Mesodermal cell (in vitro differentiated cells): Measurements from ENCODE around the gene SDF2L1.
"Not testable (repeated sequence)": the region's sequence is repeated elsewhere in the genome, so short reads cannot be mapped to it uniquely, and the experiment has no call there.

ENCODE experiments used
- H3K27ac ChIP-seq: 2 replicates; pipeline ENCODE4 v1.7.0; 2013; ENCODE audit warnings: mild to moderate bottlenecking, low read depth, low read length, moderate library complexity; ENCODE audit not compliant: severe bottlenecking
- H3K36me3 ChIP-seq: 2 replicates; pipeline ENCODE4 v1.7.1; 2013; ENCODE audit warnings: mild to moderate bottlenecking, low read length, moderate library complexity; ENCODE audit not compliant: control insufficient read depth, insufficient read depth
- H3K4me1 ChIP-seq: one replicate; pipeline ENCODE4 v1.7.1; 2013; ENCODE audit warnings: mild to moderate bottlenecking, low read length; ENCODE audit not compliant: insufficient read depth, control insufficient read depth, poor library complexity, severe bottlenecking
- H3K4me3 ChIP-seq: 2 replicates; pipeline ENCODE4 v1.7.0; 2013; ENCODE audit warnings: low read length, control low read depth, mild to moderate bottlenecking; ENCODE audit not compliant: insufficient read depth, poor library complexity, severe bottlenecking; ENCODE audit errors: extremely low read depth
- H3K9me3 ChIP-seq: 2 replicates; pipeline ENCODE4 v1.7.1; 2013; ENCODE audit warnings: mild to moderate bottlenecking, low read length, moderate library complexity; ENCODE audit not compliant: control insufficient read depth
- WGBS, 2 experiments: methylation state at CpG; one replicate each; pipeline ENCODE4 v1.1.5; 2013; ENCODE audit warnings: missing lambda C conversion rate in 2 of 2; ENCODE audit not compliant: insufficient coverage in 2 of 2; 5-methylcytosine and 5-hydroxymethylcytosine counted together

Gene SDF2L1

DNA sequence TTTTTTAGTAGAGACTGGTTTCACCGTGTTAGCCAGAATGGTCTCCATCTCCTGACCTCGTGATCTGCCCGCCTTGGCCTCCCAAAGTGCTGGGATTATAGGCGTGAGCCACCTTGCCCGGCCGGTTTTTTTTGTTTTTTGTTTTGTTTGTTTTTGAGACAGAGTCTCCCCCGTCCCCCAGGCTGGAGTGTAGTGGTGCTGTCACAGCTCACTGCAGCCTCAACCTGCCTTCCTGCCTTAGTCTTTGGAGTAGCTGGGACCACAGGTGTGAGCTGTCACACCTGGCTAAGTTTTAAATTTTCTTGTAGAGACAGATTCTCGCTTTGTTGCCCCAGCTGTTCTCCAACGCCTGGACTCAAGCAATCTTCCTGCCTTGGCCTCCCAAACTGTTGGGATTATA, 26.9 kb downstream of the SDF2L1 start:
- Histone ChIP-seq H3K36me3 (peaks cover 27% of the 10 kb centered on the region), H3K4me1 (no peaks in the 10 kb centered on the region), H3K4me3 (no peak overlapping the region), H3K9me3 (no peaks in the 10 kb centered on the region), H3K27ac (no peak overlapping the region)
- 95 to 97% methylated on average over 5 to 6 of the region's 9 CpGs for WGBS, 2 experiments

DNA sequence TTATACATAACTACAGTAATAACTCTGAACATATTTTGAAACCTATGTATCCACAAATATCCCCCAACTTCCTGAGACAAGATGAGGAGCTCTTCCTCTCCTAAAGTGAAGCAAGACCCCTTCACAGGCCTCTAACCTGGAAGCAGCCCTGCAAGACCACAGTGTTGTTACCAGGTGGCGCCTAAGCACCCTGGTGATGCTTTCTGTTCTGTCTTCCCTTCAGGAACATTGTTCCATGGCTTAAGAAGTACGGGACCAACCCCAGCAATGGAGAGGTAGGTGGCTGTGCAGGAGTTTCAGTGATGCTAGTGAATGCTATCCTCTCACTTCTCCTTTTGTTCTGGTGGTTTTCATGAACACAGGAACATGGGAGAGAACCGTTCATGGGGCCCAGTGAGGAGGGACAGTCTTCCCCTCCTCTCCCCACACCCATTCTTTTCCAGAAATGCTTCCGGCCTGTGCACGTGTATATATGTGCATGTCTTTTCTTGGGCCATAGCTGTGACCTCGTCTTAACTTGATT, 30.1 kb downstream of the SDF2L1 start:
- H3K4me1 ChIP-seq = no peaks in the 10 kb centered on the region
- H3K9me3 ChIP-seq = no peaks in the 10 kb centered on the region
- no peak overlapping the region for H3K27ac ChIP-seq
- 89 to 100% methylated on average over 5 of the region's 6 CpGs for WGBS, 2 experiments
- H3K36me3 ChIP-seq = peaks cover 49% of the 10 kb centered on the region
- no peak overlapping the region for H3K4me3 ChIP-seq

DNA sequence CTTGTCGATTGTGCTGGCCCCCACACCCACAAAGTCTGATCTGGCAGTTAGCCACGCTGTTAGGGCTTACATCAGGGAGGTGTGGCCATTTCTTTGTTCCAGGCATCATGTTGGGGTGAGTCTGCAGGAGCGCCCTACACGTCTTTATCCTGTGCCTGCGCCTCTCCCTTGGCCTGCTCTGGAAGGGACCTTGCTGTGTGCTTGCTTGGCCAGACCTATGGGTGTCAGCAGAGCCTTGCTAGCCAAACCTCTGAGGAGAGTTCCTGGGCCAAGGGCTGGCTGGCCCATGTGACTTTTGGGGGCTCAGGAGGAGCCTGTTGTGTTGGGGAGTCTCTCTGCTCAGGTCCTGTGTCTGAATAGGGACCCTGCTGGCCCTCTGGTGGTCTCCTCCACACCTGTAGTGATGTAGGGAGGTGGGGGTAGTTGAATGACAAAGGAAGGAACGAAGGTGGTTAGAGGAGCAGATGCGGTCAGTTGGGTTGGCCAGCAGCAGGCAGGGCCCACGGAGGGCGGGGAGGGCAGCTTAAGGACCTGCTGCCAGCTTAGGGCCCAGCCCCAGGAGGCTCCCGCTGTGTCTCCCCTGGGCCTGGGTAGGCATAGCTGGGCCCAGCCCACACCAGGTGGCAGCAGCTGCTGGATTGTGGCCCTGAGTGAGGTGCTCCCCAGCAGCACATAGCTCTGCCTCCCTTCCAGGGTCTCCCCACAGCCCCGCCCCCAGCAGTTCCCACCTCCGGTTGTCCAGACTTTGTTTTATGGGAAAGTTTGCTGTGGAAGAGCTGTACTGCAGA, 31.6 kb downstream of the SDF2L1 start:
- Histone ChIP-seq H3K4me1 (no peaks in the 10 kb centered on the region), H3K36me3 (peaks cover 54% of the 10 kb centered on the region), H3K9me3 (no peaks in the 10 kb centered on the region), H3K27ac (no peak overlapping the region), H3K4me3 (no peak overlapping the region)
- 96 to 100% methylated on average over 8 to 10 of the region's 12 CpGs for WGBS, 2 experiments

DNA sequence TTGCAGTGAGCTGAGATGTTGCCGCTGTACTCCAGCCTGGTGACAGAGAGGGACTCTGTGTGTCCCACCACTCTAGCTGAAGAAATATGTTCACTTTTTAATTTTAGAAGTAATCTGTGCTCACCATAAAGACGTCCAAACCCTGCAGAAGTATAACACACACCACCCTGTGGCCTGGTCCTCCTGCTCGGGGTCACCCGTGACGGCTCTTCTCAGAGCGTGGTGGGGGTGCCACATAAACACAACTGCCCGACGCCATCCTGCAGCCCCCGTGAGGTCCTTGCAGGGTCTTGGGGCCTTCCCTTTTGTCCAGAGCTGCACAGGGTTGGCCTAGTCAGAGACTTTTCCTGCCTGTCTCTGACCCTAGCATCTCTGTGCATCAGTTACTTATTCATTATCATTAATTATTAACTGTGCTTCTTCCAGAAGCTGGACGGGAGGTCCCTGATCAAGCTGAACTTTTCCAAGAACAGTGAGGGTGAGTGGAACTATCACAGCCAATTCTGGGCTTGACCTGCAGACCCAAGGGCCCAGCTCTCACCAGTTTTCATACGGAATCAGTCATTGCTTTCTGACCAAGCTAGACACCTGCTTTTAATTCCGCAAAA, 32.6 kb downstream of the SDF2L1 start:
- H3K27ac ChIP-seq = no peak overlapping the region
- H3K4me3 ChIP-seq = no peak overlapping the region
- WGBS, 2 experiments = 91 to 97% methylated on average over 11 to 12 of the region's 12 CpGs
- H3K4me1 ChIP-seq = no peaks in the 10 kb centered on the region
- peaks cover 54% of the 10 kb centered on the region for H3K36me3 ChIP-seq
- H3K9me3 ChIP-seq = no peaks in the 10 kb centered on the region

DNA sequence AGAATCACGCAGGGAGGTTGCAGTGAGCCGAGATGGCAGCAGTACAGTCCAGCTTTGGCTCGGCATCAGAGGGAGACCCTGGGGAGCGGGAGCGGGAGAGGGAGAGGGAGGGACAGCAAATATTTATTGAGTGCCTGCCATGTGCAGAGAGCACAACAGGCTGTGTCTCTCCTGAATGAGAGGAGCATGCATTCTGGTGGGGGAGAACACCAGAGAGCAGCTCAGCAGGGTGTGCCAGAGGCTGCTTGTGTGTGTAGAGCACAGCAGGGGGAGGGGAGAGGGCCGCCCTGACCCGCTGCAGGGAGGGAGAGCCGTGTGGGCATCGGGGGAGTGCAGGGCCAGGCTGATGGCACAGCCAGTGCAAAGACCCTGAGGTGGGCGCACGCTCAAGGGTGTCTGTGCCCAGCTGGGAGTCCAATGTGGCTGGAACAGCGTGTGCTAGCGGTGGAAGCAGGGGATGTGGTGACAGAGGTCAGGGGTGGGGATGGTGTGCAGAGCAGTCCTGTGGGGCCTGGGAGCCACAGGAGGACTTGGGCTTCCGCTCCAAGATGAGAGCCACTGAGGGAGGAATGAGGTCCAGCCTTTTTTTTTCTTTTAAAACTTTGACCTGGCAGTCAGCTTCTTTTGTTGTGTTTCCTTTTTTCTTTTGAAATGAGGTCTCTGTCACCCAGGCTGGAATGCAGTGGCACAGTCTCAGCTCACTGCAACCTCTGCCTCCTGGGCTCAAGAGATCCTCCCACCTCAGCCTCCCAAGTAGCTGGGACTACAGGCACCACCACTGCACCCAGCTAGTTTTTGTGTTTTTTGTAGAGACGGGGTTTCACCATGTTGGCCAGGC, 35.7 kb downstream of the SDF2L1 start:
- WGBS, 2 experiments = 92 to 95% methylated on average over 13 to 15 of the region's 15 CpGs
- Histone ChIP-seq H3K4me1 (no peaks in the 10 kb centered on the region), H3K9me3 (no peaks in the 10 kb centered on the region), H3K27ac (no peak overlapping the region), H3K4me3 (no peak overlapping the region), H3K36me3 (peaks cover 42% of the 10 kb centered on the region)

DNA sequence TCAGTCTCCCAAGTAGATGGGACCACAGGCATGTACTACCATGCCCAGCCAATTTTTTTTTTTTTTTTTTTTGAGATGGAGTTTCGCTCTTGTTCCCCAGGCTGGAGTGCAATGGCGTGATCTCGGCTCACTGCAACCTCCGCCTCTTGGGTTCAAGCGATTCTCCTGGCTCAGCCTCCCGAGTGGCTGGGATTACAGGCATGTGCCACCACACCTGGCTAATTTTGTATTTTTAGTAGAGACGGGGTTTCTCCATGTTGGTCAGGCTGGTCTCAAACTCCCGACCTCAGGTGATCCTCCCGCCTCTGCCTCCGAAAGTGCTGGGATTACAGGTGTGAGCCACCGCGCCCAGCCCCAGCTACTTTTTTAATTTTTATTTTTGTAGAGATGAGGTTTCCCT, 36.7 kb downstream of the SDF2L1 start:
- peaks cover 47% of the 10 kb centered on the region for H3K36me3 ChIP-seq
- H3K4me1 ChIP-seq, H3K9me3 ChIP-seq, H3K27ac ChIP-seq, H3K4me3 ChIP-seq: not testable (repeated sequence)
- WGBS, 2 experiments = 95 to 100% methylated on average over 2 to 4 of the region's 12 CpGs

DNA sequence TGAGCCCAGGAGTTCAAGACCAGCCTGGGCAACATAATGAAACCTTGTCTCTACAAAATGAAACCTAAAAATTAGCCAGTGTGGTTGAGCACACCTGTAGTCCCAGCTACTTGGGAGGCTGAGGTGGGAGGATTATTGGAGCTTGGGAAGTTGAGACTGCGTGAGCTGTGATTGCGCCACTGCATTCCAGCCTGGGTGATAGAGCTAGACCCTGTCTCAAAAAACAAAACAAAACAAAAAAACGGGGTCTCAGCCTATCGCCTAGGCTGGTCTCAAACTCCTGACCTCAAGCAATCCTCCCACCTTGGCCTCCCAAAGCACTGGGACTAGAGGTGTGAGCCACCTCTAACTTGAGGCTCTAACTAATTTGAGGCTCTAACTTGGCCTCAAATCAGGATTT, 37.3 kb downstream of the SDF2L1 start:
- no peak overlapping the region for H3K4me3 ChIP-seq
- 88 to 94% methylated on average over 3 to 4 of the region's 4 CpGs for WGBS, 2 experiments
- H3K9me3 ChIP-seq = no peaks in the 10 kb centered on the region
- no peaks in the 10 kb centered on the region for H3K4me1 ChIP-seq
- H3K27ac ChIP-seq = no peak overlapping the region
- H3K36me3 ChIP-seq = peaks cover 44% of the 10 kb centered on the region

DNA sequence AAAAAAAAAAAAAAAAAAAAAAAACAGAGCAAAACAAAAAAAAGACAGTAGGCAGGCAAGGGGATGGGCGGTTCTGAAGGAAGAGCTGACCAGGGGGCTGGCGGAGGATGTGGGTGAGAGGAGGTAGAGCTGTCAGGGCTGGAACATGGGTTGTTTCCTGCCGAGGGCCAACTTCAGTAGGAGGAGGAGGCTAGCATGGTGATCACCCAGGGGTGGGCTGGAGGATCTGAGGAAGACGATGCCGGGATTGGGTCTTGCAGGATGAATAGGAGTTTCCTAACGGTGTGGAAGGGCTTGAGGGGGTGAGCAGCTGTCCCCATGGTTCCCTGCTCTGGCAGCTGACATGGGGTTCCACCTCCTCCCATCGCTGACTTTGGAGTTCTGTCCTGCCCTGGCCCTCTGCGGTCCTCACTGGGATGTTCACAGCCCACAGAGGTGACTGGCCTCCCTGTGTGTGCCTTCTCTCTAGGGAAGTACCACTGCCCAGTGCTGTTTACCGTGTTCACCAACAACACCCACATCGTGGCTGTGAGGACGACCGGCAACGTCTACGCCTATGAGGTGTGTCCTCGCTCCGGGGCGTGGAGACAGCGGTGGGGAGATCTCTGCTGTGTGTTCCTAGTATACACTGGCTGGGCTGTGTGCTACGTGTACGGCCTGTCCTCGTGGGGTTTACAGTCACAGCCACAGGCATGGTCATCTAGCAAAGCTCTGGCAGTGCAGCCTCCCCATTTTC, 38.9 kb downstream of the SDF2L1 start:
- Histone ChIP-seq H3K36me3 (peaks cover 42% of the 10 kb centered on the region), H3K27ac (no peak overlapping the region), H3K4me1 (no peaks in the 10 kb centered on the region), H3K9me3 (no peaks in the 10 kb centered on the region), H3K4me3 (no peak overlapping the region)
- WGBS, 2 experiments = 96% methylated on average over 17 to 21 of the region's 21 CpGs

DNA sequence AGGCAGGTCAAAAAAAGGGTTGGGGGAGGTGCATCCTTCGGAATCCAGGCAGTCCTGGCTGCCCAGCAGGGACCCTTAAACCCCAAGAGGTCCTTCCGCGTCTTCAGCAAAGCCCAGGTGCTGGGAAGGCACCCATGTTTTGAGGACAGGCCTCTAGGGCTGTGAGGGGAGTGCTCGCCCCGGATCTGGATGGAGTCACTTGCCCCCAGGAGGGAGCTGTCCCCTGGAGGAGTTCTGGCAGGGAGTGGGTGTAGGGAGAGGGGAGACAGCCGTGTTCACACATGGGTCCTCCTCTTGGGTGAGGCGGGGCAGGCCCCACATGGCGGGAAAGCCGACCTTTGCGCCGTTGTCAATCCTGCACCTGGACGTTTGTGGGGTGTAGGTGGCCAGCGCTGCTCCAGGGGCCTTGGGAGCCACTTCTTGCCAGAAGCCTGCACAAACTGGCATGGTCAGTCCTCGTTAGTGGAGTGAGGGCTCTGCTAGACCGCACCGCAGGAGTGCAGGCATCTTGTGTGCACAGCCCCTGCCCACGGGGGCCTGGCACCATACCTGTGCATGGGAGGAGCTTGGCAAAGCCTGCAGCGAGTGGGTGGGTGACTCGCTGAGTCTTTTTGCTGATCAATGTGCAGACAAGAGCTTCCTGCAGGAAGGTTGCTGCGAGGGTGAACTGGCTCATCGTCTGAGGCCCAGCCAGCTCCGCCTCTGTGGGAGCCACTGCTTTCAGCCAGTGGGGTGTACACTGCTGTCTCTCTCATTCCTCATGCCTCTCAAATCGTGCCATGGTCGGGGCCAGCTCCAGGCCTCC, 39.7 kb downstream of the SDF2L1 start:
- Histone ChIP-seq H3K4me3 (no peak overlapping the region), H3K27ac (no peak overlapping the region), H3K4me1 (no peaks in the 10 kb centered on the region), H3K9me3 (no peaks in the 10 kb centered on the region), H3K36me3 (peaks cover 48% of the 10 kb centered on the region)
- WGBS, 2 experiments = 90 to 95% methylated on average over 21 to 22 of the region's 24 CpGs
